Natural killer cell (primary cell): ENCODE data around the gene TRMT44. TPM values are rescaled to one million over a fixed set of nuclear protein-coding genes. Genes with fewer than 3 reads are reported as not detected.
"Not testable (repeated sequence)": the region's sequence is repeated elsewhere in the genome, so short reads cannot be mapped to it uniquely, and the experiment has no call there.

Experiments
- ATAC-seq, 3 donors: fragments of 150-1000 bp in 2 of 3; fragments of 200-7000 bp in 1 of 3; cut with Tn5 transposase; 1 replicate in 1 of 3; 2 replicates in 2 of 3; pipeline ENCODE4 v1.10.0; 2021; ENCODE audit warnings: mild to moderate bottlenecking in 2 of 3, moderate library complexity in 2 of 3
- DNase-seq, 2 donors: peaks; one replicate each; pipeline versions ENCODE4 v3.0.0 to v3.0.0-alpha.2; 2013 to 2021; ENCODE audit warnings: mixed read lengths in 1 of 2
- H3K27ac ChIP-seq: one replicate; pipeline ENCODE4 v1.5.1; 2013; ENCODE audit warnings: mild to moderate bottlenecking, low read length
- H3K27me3 ChIP-seq: one replicate; pipeline ENCODE4 v1.6.1; 2013; ENCODE audit warnings: low read length; ENCODE audit not compliant: control insufficient read depth, insufficient read depth
- H3K36me3 ChIP-seq: one replicate; pipeline ENCODE4 v1.6.1; 2013; ENCODE audit warnings: low read length; ENCODE audit not compliant: control insufficient read depth, insufficient read depth
- H3K4me1 ChIP-seq: one replicate; pipeline ENCODE4 v1.6.1; 2013; ENCODE audit warnings: low read length; ENCODE audit not compliant: control insufficient read depth, insufficient read depth
- H3K4me3 ChIP-seq: one replicate; pipeline ENCODE4 v1.5.1; 2013; ENCODE audit warnings: low read length
- H3K9me3 ChIP-seq: one replicate; pipeline ENCODE4 v1.6.1; 2013; ENCODE audit warnings: low read length; ENCODE audit not compliant: control insufficient read depth, insufficient read depth
- H3K27ac Mint-ChIP-seq, 2 donors: one replicate each; pipeline ENCODE4 v1.8.0; 2022; ENCODE audit warnings: mild to moderate bottlenecking in 2 of 2, mixed read lengths in 2 of 2, moderate library complexity in 1 of 2
- H3K27me3 Mint-ChIP-seq, 2 donors: one replicate each; pipeline ENCODE4 v1.8.0; 2022; ENCODE audit warnings: low read depth in 2 of 2, mixed read lengths in 2 of 2
- H3K36me3 Mint-ChIP-seq: one replicate; pipeline ENCODE4 v1.8.0; 2022; ENCODE audit warnings: mixed read lengths
- H3K4me1 Mint-ChIP-seq, 2 donors: one replicate each; pipeline ENCODE4 v1.8.0; 2022; ENCODE audit warnings: mixed read lengths in 2 of 2
- H3K4me3 Mint-ChIP-seq: one replicate; pipeline ENCODE4 v1.8.0; 2022; ENCODE audit warnings: mild to moderate bottlenecking, moderate library complexity, mixed read lengths
- H3K9me3 Mint-ChIP-seq, 2 donors: one replicate each; pipeline ENCODE4 v1.8.0; 2022; ENCODE audit warnings: mixed read lengths in 2 of 2
- CTCF ChIP-seq: fragments of 200-600 bp; IDR thresholded peaks from one replicate; pipeline ENCODE4 v1.8.0; 2022; ENCODE audit warnings: antibody characterized with exemption
- WGBS: methylation state at CpG from one replicate; pipeline ENCODE4 v1.1.7; 2013; ENCODE audit warnings: missing lambda C conversion rate; ENCODE audit not compliant: insufficient coverage; 5-methylcytosine and 5-hydroxymethylcytosine counted together
- intact Hi-C: fragments of 100-400 bp; cut with micrococcal nuclease; formaldehyde crosslinking; loops from one replicate; pipeline ENCODE4 v1.14.2; 2022
- total RNA-seq, 4 donors: library from RNA; stranded (reverse); fragments of 120-200 nt in 1 of 4; gene quantifications; one replicate each; pipeline versions ENCODE4 v1.2.3 to v1.2.4, GENCODE V29; 2013 to 2022

TRMT44 gene
- total RNA-seq, 3 donors from 2014 or later (not counting 1 experiment from before 2014, with no cell fraction given) = 24.4 to 37.5 (median 34.3) TPM

GRCh38 chr4:8510611-8511285 is 70.2 kb downstream of the TRMT44 start:
- Mint-ChIP-seq H3K27ac (no peak overlapping the region), H3K27me3 (no peaks in the 10 kb centered on the region), H3K9me3 (no peaks in the 10 kb centered on the region), H3K4me3 (no peak overlapping the region), H3K36me3 (no peaks in the 10 kb centered on the region), H3K4me1 (no peaks in the 10 kb centered on the region)
- DNase-seq (no peak), ATAC-seq (no peak)
- no peaks in the 10 kb centered on the region for H3K9me3 ChIP-seq
- H3K4me3 ChIP-seq = no peak overlapping the region
- no peaks in the 10 kb centered on the region for H3K27me3 ChIP-seq
- no peaks in the 10 kb centered on the region for H3K36me3 ChIP-seq
- TF ChIP-seq CTCF = no peak
- no peak overlapping the region for H3K27ac ChIP-seq
- no peaks in the 10 kb centered on the region for H3K4me1 ChIP-seq
- WGBS = 85% methylated on average over 14 of the region's 15 CpGs
- intact Hi-C loops = no loop called here

GRCh38 chr4:8512510-8512909 is 71.9 kb downstream of the TRMT44 start:
- Histone ChIP-seq H3K27ac (no peak overlapping the region), H3K27me3 (no peaks in the 10 kb centered on the region), H3K4me3 (no peak overlapping the region), H3K36me3 (no peaks in the 10 kb centered on the region), H3K4me1 (no peaks in the 10 kb centered on the region), H3K9me3 (no peaks in the 10 kb centered on the region)
- H3K4me1 Mint-ChIP-seq = no peaks in the 10 kb centered on the region
- DNase-seq (no peak), ATAC-seq (no peak)
- no peak overlapping the region for H3K27ac Mint-ChIP-seq
- no peak overlapping the region for H3K4me3 Mint-ChIP-seq
- no peaks in the 10 kb centered on the region for H3K9me3 Mint-ChIP-seq
- no peaks in the 10 kb centered on the region for H3K27me3 Mint-ChIP-seq
- H3K36me3 Mint-ChIP-seq = no peaks in the 10 kb centered on the region
- no peak for TF ChIP-seq CTCF
- intact Hi-C loops = no loop called here
- 95% methylated on average over 11 of the region's 11 CpGs for WGBS

GRCh38 chr4:8513080-8513479 is 72.5 kb downstream of the TRMT44 start:
- H3K27me3 Mint-ChIP-seq, H3K4me1 Mint-ChIP-seq, H3K27me3 ChIP-seq, H3K4me1 ChIP-seq, H3K9me3 Mint-ChIP-seq, H3K27ac ChIP-seq, H3K4me3 ChIP-seq, DNase-seq, H3K36me3 Mint-ChIP-seq, H3K27ac Mint-ChIP-seq, H3K36me3 ChIP-seq, H3K4me3 Mint-ChIP-seq, ATAC-seq, H3K9me3 ChIP-seq, intact Hi-C loops: not testable (repeated sequence)
- 63% methylated on average over 2 of the region's 4 CpGs for WGBS

GRCh38 chr4:8513931-8514330 is 73.4 kb downstream of the TRMT44 start:
- no peak overlapping the region for H3K27ac ChIP-seq
- Mint-ChIP-seq H3K27ac (no peak overlapping the region), H3K4me3 (no peak overlapping the region), H3K36me3 (no peaks in the 10 kb centered on the region), H3K27me3 (no peaks in the 10 kb centered on the region), H3K9me3 (no peaks in the 10 kb centered on the region), H3K4me1 (no peaks in the 10 kb centered on the region)
- H3K9me3 ChIP-seq = no peaks in the 10 kb centered on the region
- H3K36me3 ChIP-seq = no peaks in the 10 kb centered on the region
- intact Hi-C loops = no loop called here
- no peak for DNase-seq
- WGBS = 82% methylated on average over 8 of the region's 8 CpGs
- no peak for ATAC-seq
- TF ChIP-seq CTCF = no peak
- H3K4me3 ChIP-seq = no peak overlapping the region
- no peaks in the 10 kb centered on the region for H3K27me3 ChIP-seq
- no peaks in the 10 kb centered on the region for H3K4me1 ChIP-seq
